LNCAP (cell line): Measurements from ENCODE around the gene CDC42EP1.
A peak's percentile ranks its signal among the peaks of the same experiment; 100 is the strongest.

Experiments used
- TF ChIP-seq, protein P1 (sequence below): fragments of 450-650 bp; IDR thresholded peaks from 2 replicates; pipeline ENCODE4 v1.5.1; 2017; ENCODE audit warnings: mild to moderate bottlenecking

The CDC42EP1 gene

GRCh38 chr22:37561212-37562048 lies 1.1 kb downstream of the CDC42EP1 start:
- TF ChIP-seq, protein P1, sequence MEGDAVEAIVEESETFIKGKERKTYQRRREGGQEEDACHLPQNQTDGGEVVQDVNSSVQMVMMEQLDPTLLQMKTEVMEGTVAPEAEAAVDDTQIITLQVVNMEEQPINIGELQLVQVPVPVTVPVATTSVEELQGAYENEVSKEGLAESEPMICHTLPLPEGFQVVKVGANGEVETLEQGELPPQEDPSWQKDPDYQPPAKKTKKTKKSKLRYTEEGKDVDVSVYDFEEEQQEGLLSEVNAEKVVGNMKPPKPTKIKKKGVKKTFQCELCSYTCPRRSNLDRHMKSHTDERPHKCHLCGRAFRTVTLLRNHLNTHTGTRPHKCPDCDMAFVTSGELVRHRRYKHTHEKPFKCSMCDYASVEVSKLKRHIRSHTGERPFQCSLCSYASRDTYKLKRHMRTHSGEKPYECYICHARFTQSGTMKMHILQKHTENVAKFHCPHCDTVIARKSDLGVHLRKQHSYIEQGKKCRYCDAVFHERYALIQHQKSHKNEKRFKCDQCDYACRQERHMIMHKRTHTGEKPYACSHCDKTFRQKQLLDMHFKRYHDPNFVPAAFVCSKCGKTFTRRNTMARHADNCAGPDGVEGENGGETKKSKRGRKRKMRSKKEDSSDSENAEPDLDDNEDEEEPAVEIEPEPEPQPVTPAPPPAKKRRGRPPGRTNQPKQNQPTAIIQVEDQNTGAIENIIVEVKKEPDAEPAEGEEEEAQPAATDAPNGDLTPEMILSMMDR = peak; percentile 53; the same call in 1 of the 2 replicates

DNA sequence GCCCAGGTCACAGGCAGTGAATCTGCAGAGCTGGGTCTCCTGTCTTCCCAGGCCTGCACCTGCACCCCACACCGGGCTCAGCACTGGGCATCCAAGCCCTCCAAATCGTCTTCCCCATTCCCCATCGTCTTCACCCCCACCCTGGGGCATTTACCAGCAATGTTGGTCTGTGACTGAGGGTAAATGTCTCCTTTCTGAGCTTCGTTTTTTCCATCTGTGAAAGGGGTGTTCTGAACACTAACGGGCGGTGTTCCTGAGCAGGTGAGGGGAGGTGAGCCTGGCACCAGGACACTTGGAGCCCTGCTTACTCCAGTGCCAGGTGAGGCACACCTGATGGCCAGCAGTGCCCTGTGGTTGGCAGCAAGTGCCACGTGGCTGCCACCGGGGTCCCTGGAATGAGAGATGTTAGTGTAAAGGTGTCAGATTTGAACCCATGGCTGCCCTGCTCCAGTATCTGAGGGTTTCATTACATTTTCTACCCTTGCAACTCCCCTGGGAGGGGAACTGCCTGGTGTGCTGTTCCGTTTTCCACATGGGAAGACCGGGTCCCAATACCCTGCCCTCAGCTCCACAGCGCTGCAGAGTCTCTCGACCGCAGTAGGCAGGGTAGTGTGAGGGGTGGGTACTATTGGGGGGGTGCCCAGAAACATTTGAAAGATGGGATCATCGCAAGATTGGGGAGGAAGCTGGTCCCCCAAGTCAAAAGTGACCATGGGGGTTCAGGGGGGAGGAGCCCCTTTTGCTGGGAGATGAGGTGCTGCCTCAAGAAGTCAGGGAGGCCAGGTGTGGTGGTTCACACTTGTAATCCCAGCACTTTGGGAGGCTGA lies 2.0 kb downstream of the CDC42EP1 start:
- TF ChIP-seq, protein P1 = no peak

DNA sequence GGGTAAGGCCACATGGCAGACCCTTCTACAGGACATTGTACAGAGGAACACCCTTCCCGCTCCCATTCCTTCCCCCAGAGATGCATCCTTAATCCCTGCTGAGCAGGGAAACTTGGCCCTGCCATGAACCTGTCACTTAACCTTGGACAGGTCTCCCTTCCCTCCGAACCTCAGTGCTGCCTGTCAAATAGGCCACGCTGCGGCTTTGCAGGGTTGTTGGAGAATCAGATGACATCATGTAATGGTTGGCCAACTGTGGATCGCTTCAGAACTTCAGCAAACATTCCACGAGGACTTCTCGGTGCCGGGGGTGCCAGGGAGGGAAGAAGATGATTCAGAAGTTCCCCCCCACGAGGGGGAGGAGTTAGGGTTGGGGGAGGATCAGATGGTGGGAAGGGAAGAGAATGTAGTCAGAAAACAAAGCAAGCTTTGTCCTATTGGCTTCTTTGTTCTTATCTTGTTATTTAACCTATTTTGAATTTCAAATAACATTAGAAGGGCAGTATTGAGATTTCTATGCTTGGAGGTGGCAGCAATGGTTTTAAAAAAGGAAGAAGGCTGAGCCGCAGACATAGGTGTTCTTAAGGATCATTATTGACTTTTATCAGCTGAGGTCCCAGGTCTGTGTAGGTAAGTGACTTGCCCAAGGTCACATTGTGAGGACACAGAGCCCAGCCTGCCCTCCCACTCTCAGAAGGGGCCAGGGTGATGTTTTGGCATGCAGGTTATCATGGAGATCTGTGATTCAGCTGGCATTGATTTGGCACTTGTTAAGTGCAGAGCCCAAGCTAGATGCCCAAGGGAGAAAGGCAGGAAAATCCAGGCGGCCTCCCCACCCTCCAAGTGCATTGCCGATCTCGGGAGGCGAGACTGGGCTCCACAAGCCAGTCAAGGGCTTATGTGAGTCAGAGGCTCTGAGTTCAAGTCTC lies 3.1 kb downstream of the CDC42EP1 start:
- TF ChIP-seq, protein P1 = no peak

GRCh38 chr22:37564111-37564711 lies 3.9 kb downstream of the CDC42EP1 start:
- TF ChIP-seq, protein P1 = no peak

DNA sequence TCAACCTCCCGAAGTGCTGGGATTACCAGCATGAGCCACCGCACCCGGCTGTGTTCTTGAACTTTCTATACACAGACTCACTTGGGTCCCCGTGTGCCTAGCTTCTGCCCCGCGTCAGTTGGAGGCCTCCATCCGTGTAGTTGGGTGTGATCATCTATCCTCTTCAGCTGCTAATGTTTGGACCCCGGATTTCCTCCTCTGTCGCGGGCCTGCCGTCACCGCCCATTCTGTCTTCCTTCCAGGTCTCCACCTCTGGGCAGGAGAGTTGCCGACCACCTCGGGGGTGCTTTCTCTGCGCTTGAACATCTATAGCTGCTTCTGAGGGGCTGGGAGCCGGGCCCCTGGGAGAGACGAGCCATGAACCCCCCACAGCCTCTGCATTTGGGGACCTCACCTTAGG lies 5.5 kb downstream of the CDC42EP1 start:
- TF ChIP-seq, protein P1 = no peak

GRCh38 chr22:37566329-37566837 lies 6.1 kb downstream of the CDC42EP1 start:
- TF ChIP-seq, protein P1 = no peak
